ENCODE measurements around the gene SLC6A17.

SLC6A17 gene

GRCh38 chr1:110239441-110240430 is 89.4 kb downstream of the SLC6A17 start:
- Histone ChIP-seq H3K27ac (ENCODE audit: low read length) (no peak overlapping the region), H3K4me1 (ENCODE audit: insufficient read depth, low read length) (peaks cover 20% of the 10 kb centered on the region; the same call in 1 of the 2 replicates), H3K9me3 (ENCODE audit: insufficient read depth, low read depth, low read length) (no peaks in the 10 kb centered on the region), H3K27me3 (ENCODE audit: insufficient read depth, low read length) (peaks cover 14% of the 10 kb centered on the region), H3K36me3 (ENCODE audit: insufficient read depth, low read depth, low read length) (no peaks in the 10 kb centered on the region), H3K4me3 (ENCODE audit: low read length) (no peak overlapping the region), H3K9ac (ENCODE audit: low read depth, low read length) (no peak overlapping the region)

DNA sequence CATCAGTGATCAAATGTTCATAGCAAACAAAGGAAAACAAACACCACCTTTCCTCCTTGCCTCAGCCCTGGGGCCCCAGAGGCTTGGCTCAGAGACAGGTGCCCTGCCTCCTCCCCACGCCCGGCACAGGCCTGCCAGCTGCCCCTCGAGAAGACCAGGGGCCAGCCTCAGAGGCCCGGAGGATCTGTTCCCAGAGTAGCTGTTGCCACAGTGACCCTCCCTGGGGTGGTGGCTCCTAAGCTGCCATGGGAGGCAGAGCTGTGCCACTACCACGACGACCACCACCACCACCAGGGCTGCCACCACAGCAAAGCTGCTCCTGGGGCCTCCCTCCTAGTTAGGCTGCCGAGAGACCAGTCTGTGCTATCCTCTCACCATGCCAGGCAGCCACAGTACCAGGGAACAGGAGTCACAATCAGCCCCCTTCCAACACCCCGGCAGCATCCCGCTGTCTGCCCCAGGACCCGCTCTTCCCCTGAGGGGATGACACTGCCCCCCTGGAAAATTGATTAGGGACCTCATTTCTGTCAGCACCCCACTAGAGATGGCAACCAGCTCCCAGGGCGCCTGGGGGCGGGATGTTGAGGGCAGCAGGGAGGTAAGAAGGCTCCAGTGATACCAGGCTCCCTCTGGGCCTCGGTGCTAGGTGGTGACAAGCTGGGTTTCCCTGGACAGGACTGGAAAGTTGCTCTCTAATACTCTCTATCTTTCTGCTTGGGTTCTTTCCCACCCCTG is 90.3 kb downstream of the SLC6A17 start:
- no peaks in the 10 kb centered on the region for H3K36me3 ChIP-seq (ENCODE audit: insufficient read depth, low read depth, low read length)
- H3K9me3 ChIP-seq (ENCODE audit: insufficient read depth, low read depth, low read length), result no peaks in the 10 kb centered on the region
- no peak overlapping the region for H3K4me3 ChIP-seq (ENCODE audit: low read length)
- H3K4me1 ChIP-seq (ENCODE audit: insufficient read depth, low read length), result peaks cover 20% of the 10 kb centered on the region; the same call in 1 of the 2 replicates
- no peak overlapping the region for H3K9ac ChIP-seq (ENCODE audit: low read depth, low read length)
- peaks cover 14% of the 10 kb centered on the region for H3K27me3 ChIP-seq (ENCODE audit: insufficient read depth, low read length)
- H3K27ac ChIP-seq (ENCODE audit: low read length), result no peak overlapping the region

DNA sequence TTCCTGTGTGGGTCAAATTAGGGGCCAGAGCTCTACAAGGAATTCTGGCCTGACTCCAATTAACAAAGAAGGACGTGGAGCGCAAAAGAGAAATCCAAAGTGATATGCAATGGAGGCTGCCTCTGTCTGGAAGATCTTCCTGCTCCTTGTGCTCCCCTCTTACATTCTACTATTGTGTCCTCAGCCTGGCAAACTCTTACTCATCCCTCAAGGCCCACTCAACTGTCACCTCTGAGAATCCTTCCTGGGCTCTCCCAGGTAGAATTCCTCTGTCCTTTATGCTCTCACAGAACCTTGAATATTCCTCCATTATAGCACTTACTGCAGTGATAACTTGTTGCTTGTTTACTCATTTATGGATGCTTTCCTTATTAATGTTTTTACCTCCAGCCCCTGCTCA is 91.2 kb downstream of the SLC6A17 start:
- peaks cover 14% of the 10 kb centered on the region for H3K27me3 ChIP-seq (ENCODE audit: insufficient read depth, low read length)
- H3K4me3 ChIP-seq (ENCODE audit: low read length), result no peak overlapping the region
- H3K36me3 ChIP-seq (ENCODE audit: insufficient read depth, low read depth, low read length), result no peaks in the 10 kb centered on the region
- H3K4me1 ChIP-seq (ENCODE audit: insufficient read depth, low read length), result peaks cover 20% of the 10 kb centered on the region; the same call in 1 of the 2 replicates
- H3K9me3 ChIP-seq (ENCODE audit: insufficient read depth, low read depth, low read length), result no peaks in the 10 kb centered on the region
- H3K9ac ChIP-seq (ENCODE audit: low read depth, low read length), result no peak overlapping the region
- peak overlapping the region; percentile 8 for H3K27ac ChIP-seq (ENCODE audit: low read length)

DNA sequence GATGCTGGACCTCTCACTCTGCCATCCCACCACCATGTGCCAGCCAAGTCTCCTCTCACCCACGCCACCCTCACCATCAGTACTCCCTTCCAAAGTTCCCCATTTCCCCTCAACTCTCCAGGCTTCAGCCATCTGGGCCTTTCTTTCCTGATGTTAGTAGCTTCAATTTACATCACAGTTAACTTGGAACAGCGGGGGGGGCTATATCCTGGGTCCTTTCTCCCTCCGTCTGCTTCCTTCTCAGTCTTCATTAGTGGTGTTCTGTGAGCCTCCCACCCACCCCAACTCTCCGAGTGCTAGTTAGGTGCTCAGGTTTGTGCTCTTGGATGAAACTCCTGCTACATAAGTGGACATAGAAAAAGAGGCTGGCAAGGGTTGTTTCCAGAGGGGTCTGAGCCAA is 91.8 kb downstream of the SLC6A17 start:
- no peak overlapping the region for H3K9ac ChIP-seq (ENCODE audit: low read depth, low read length)
- H3K4me1 ChIP-seq (ENCODE audit: insufficient read depth, low read length), result peaks cover 20% of the 10 kb centered on the region; the same call in 1 of the 2 replicates
- peaks cover 14% of the 10 kb centered on the region for H3K27me3 ChIP-seq (ENCODE audit: insufficient read depth, low read length)
- H3K36me3 ChIP-seq (ENCODE audit: insufficient read depth, low read depth, low read length), result no peaks in the 10 kb centered on the region
- H3K4me3 ChIP-seq (ENCODE audit: low read length), result no peak overlapping the region
- H3K9me3 ChIP-seq (ENCODE audit: insufficient read depth, low read depth, low read length), result no peaks in the 10 kb centered on the region
- no peak overlapping the region for H3K27ac ChIP-seq (ENCODE audit: low read length)

DNA sequence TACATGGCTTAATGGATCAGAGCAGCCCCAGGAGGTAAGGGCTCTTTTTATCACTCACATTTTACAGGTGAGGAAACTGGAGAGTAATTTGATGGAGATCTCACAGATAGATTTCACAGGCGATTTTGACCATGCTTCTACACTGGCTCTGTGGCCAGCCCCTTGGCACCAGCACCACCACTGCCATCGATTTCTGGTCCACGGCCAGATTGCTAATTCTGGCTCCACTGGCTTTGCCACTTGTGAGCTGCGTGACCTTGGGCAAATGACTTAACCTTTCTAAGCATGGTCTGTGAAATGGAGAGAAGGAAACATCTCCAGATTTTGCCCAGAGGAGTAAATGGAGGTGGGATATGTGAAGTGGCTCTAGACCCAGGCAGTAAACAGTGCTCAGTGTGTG is 92.4 kb downstream of the SLC6A17 start:
- no peaks in the 10 kb centered on the region for H3K9me3 ChIP-seq (ENCODE audit: insufficient read depth, low read depth, low read length)
- H3K27me3 ChIP-seq (ENCODE audit: insufficient read depth, low read length), result peaks cover 14% of the 10 kb centered on the region

DNA sequence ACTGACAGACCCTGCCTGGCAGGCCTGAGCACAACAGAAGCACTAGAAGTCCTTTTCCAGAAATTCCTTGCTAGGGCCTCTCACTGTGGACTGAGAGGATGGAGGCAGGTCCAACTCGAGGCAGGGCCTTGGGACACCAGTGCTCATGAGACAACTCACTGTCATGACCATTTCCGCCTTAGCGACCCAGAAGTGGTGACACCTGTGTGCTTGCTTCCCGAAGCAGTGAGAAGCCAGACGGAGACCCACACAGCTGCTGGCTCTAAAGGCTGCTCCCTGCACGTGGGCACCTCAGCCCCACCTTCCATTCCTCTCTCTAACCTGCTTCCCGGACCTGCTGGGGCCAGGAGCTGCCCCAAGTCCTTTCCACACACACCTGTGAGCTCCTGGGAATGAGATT is 92.9 kb downstream of the SLC6A17 start:
- H3K27ac ChIP-seq (ENCODE audit: low read length), result no peak overlapping the region
- no peak overlapping the region for H3K9ac ChIP-seq (ENCODE audit: low read depth, low read length)
- no peak overlapping the region for H3K4me3 ChIP-seq (ENCODE audit: low read length)

More for the DNA sequence above, 92.4 kb downstream of the SLC6A17 start:
- Histone ChIP-seq H3K4me1 (ENCODE audit: insufficient read depth, low read length) (peaks cover 20% of the 10 kb centered on the region; the same call in 1 of the 2 replicates), H3K9ac (ENCODE audit: low read depth, low read length) (no peak overlapping the region), H3K36me3 (ENCODE audit: insufficient read depth, low read depth, low read length) (no peaks in the 10 kb centered on the region), H3K27ac (ENCODE audit: low read length) (no peak overlapping the region), H3K4me3 (ENCODE audit: low read length) (no peak overlapping the region)

GRCh38 chr1:110243574-110243973 is 93.3 kb downstream of the SLC6A17 start:
- no peak overlapping the region for H3K4me3 ChIP-seq (ENCODE audit: low read length)

More for the DNA sequence above, 92.9 kb downstream of the SLC6A17 start:
- Histone ChIP-seq H3K9me3 (ENCODE audit: insufficient read depth, low read depth, low read length) (no peaks in the 10 kb centered on the region), H3K36me3 (ENCODE audit: insufficient read depth, low read depth, low read length) (no peaks in the 10 kb centered on the region), H3K27me3 (ENCODE audit: insufficient read depth, low read length) (peaks cover 14% of the 10 kb centered on the region), H3K4me1 (ENCODE audit: insufficient read depth, low read length) (peaks cover 20% of the 10 kb centered on the region; the same call in 1 of the 2 replicates)

GRCh38 chr1:110245876-110246620 is 95.8 kb downstream of the SLC6A17 start:
- Histone ChIP-seq H3K4me1 (ENCODE audit: insufficient read depth, low read length) (peaks cover 20% of the 10 kb centered on the region; the same call in 1 of the 2 replicates), H3K9ac (ENCODE audit: low read depth, low read length) (no peak overlapping the region), H3K27me3 (ENCODE audit: insufficient read depth, low read length) (peaks cover 14% of the 10 kb centered on the region), H3K27ac (ENCODE audit: low read length) (no peak overlapping the region), H3K9me3 (ENCODE audit: insufficient read depth, low read depth, low read length) (no peaks in the 10 kb centered on the region), H3K4me3 (ENCODE audit: low read length) (no peak overlapping the region), H3K36me3 (ENCODE audit: insufficient read depth, low read depth, low read length) (no peaks in the 10 kb centered on the region)

More at GRCh38 chr1:110243574-110243973, 93.3 kb downstream of the SLC6A17 start:
- H3K27ac ChIP-seq (ENCODE audit: low read length), result no peak overlapping the region
- H3K36me3 ChIP-seq (ENCODE audit: insufficient read depth, low read depth, low read length), result no peaks in the 10 kb centered on the region
- H3K4me1 ChIP-seq (ENCODE audit: insufficient read depth, low read length), result peaks cover 20% of the 10 kb centered on the region; the same call in 1 of the 2 replicates
- no peak overlapping the region for H3K9ac ChIP-seq (ENCODE audit: low read depth, low read length)
- peaks cover 14% of the 10 kb centered on the region for H3K27me3 ChIP-seq (ENCODE audit: insufficient read depth, low read length)
- H3K9me3 ChIP-seq (ENCODE audit: insufficient read depth, low read depth, low read length), result no peaks in the 10 kb centered on the region

GRCh38 chr1:110248746-110249145 is 98.5 kb downstream of the SLC6A17 start:
- H3K4me1 ChIP-seq (ENCODE audit: insufficient read depth, low read length), result no peaks in the 10 kb centered on the region; the same call in 1 of the 2 replicates
- H3K27ac ChIP-seq (ENCODE audit: low read length), result no peak overlapping the region
- no peak overlapping the region for H3K9ac ChIP-seq (ENCODE audit: low read depth, low read length)
- H3K27me3 ChIP-seq (ENCODE audit: insufficient read depth, low read length), result peaks cover 3% of the 10 kb centered on the region; the same call in 1 of the 2 replicates
- H3K36me3 ChIP-seq (ENCODE audit: insufficient read depth, low read depth, low read length), result no peaks in the 10 kb centered on the region
- no peak overlapping the region for H3K4me3 ChIP-seq (ENCODE audit: low read length)
- H3K9me3 ChIP-seq (ENCODE audit: insufficient read depth, low read depth, low read length), result no peaks in the 10 kb centered on the region

- H3K4me1 ChIP-seq (ENCODE audit: insufficient read depth, low read length), result no peaks in the 10 kb centered on the region
- peaks cover 3% of the 10 kb centered on the region; the same call in 1 of the 2 replicates for H3K27me3 ChIP-seq (ENCODE audit: insufficient read depth, low read length)
- no peaks in the 10 kb centered on the region for H3K9me3 ChIP-seq (ENCODE audit: insufficient read depth, low read depth, low read length)
- no peak overlapping the region for H3K4me3 ChIP-seq (ENCODE audit: low read length)
- H3K9ac ChIP-seq (ENCODE audit: low read depth, low read length), result no peak overlapping the region
- no peaks in the 10 kb centered on the region for H3K36me3 ChIP-seq (ENCODE audit: insufficient read depth, low read depth, low read length)
- no peak overlapping the region for H3K27ac ChIP-seq (ENCODE audit: low read length)
These were observed 99.0 kb downstream of the SLC6A17 start for GRCh38 chr1:110249256-110249655.

DNA sequence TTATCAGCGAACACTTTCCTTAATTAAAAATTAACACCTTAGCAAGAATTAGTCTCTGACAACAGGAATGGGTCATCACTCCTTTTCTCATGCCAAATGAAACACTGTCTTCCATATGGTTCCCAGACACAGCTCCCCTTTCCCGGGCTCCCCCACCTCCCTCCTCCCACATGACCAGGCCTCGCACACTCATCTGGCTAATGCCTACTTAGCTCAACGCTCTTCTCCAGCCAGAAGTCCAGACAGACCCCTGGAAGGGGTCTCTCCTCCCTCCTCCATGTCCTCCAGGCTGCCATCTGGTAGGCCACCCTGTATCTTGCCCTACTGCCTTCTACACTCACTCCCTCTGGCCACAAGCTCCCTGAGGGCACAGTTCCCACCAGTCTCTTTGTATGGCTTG is 99.7 kb downstream of the SLC6A17 start:
- H3K27ac ChIP-seq (ENCODE audit: low read length), result no peak overlapping the region
- no peak overlapping the region for H3K4me3 ChIP-seq (ENCODE audit: low read length)
- H3K9me3 ChIP-seq (ENCODE audit: insufficient read depth, low read depth, low read length), result no peaks in the 10 kb centered on the region
- no peaks in the 10 kb centered on the region; the same call in 1 of the 2 replicates for H3K4me1 ChIP-seq (ENCODE audit: insufficient read depth, low read length)
- H3K9ac ChIP-seq (ENCODE audit: low read depth, low read length), result no peak overlapping the region
- no peaks in the 10 kb centered on the region for H3K36me3 ChIP-seq (ENCODE audit: insufficient read depth, low read depth, low read length)
- H3K27me3 ChIP-seq (ENCODE audit: insufficient read depth, low read length), result no peaks in the 10 kb centered on the region; the same call in 1 of the 2 replicates
